HFF-Myc (cell line): ENCODE measurements around the gene EFTUD2.

Experiments
- DNase-seq: peaks from one replicate; pipeline ENCODE4 v3.0.0-alpha.2; 2011; ENCODE audit warnings: low read depth; ENCODE audit errors: extremely low read depth
- H3K4me3 ChIP-seq: replicated peaks from 2 replicates; pipeline ENCODE4 v1.5.1; 2011; ENCODE audit warnings: low read depth, mild to moderate bottlenecking, control low read depth, low read length
- TF ChIP-seq, protein P1 (sequence below): IDR thresholded peaks from 2 replicates; pipeline ENCODE4 v1.5.1; 2012; ENCODE audit warnings: mild to moderate bottlenecking, low read depth, low read length, control low read depth; ENCODE audit errors: missing control alignments

The EFTUD2 gene

DNA sequence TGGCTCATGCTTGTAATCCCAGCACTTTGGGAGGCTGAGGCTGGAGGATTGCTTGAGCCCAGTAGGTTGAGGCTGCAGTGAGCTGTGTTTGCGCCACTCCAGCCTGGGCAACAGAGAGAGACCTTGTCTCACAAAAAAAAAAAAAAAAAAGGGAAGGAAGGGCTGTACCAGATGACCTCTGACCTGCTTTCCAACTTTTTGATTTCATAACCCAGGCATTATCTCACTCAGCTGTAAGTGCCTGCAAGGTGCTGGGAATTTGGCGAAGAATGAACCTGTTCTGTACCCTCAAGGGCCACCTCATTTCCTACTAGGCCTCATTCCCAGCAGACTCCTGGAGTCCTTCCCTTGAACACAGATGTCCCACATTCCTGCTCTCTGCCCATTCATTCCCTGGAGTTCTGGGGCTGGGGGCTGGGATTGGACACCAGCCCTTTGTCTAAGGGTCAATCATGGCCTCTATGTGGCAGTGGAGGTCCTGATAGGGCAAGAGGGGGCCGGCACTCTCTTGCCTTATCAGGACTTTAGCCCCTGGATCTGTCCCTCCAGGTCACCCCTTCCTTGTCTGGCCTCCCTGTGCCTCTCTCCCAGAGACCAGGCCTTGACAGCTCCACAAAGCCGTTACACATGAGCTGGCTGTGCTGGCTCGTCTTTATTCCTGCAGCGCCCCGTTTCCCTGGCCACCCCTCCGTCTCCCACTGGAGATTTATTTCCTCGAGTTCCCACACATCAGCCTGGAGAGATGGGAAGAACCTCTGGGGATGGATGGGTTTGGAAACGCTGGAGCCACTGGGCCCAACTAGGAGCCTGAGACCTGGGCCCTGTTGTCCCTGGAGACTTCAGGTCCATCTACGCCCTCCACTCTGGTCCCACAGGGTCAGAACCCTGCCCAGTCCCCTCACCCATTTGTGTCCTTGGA lies 16.9 kb upstream of the EFTUD2 start:
- DNase-seq: no peak
- H3K4me3 ChIP-seq: no peak overlapping the region
- TF ChIP-seq, protein P1, sequence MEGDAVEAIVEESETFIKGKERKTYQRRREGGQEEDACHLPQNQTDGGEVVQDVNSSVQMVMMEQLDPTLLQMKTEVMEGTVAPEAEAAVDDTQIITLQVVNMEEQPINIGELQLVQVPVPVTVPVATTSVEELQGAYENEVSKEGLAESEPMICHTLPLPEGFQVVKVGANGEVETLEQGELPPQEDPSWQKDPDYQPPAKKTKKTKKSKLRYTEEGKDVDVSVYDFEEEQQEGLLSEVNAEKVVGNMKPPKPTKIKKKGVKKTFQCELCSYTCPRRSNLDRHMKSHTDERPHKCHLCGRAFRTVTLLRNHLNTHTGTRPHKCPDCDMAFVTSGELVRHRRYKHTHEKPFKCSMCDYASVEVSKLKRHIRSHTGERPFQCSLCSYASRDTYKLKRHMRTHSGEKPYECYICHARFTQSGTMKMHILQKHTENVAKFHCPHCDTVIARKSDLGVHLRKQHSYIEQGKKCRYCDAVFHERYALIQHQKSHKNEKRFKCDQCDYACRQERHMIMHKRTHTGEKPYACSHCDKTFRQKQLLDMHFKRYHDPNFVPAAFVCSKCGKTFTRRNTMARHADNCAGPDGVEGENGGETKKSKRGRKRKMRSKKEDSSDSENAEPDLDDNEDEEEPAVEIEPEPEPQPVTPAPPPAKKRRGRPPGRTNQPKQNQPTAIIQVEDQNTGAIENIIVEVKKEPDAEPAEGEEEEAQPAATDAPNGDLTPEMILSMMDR: no peak

DNA sequence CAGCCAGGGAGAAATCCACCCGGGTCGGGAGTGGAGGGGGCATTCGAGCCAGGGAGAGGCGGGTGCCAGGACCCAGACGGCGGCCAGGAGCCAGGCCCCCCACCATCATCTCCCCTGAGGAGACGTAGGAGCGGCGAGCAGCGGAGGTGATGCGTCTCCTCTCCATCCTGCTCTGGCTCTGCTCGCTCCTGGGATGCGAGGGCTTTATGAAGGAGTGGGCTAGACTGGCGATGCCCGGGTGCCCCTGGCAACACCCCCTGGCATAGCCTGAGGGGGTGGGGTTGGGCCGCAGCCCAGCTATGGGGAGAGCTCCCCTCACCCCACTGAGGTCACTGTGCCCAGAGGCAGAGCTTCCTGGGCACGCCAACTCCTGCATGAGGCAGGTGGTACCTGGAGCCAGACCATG lies 16.1 kb upstream of the EFTUD2 start, which contains the start of gene GFAP:
Gene GFAP (minus strand): TSS at position 180 of the 406 bp plus-strand sequence. CDS start 14 bp downstream, at position 166.
- TF ChIP-seq, protein P1: no peak
- no peak for DNase-seq
- no peak within 1 kb of the TSS for H3K4me3 ChIP-seq

- TF ChIP-seq, protein P1: no peak
- no peak for DNase-seq
- H3K4me3 ChIP-seq: no peak overlapping the region
Observed at GRCh38 chr17:44914698-44915271, 15.5 kb upstream of the EFTUD2 start.

- TF ChIP-seq, protein P1: no peak
- no peak for DNase-seq
- H3K4me3 ChIP-seq: no peak overlapping the region
Observed at GRCh38 chr17:44914148-44914547, 14.9 kb upstream of the EFTUD2 start.

DNA sequence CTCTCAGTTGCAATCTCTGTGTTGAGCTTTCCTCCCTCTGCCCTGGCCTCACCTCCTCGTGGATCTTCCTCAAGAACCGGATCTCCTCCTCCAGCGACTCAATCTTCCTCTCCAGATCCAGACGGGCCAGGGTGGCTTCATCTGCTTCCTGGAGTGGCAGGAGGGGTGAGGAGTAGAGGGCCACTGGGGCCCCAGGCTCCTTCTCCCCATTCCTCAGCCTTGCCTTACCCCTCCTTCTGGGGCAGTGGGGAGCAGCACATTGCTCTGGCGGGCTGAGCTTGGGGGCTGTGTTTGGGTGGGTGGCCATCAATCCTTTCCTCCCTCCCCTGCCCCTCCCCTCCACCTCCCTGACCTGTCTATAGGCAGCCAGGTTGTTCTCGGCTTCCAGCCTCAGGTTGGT lies 14.4 kb upstream of the EFTUD2 start:
- TF ChIP-seq, protein P1: no peak
- DNase-seq: no peak
- H3K4me3 ChIP-seq: no peak overlapping the region

DNA sequence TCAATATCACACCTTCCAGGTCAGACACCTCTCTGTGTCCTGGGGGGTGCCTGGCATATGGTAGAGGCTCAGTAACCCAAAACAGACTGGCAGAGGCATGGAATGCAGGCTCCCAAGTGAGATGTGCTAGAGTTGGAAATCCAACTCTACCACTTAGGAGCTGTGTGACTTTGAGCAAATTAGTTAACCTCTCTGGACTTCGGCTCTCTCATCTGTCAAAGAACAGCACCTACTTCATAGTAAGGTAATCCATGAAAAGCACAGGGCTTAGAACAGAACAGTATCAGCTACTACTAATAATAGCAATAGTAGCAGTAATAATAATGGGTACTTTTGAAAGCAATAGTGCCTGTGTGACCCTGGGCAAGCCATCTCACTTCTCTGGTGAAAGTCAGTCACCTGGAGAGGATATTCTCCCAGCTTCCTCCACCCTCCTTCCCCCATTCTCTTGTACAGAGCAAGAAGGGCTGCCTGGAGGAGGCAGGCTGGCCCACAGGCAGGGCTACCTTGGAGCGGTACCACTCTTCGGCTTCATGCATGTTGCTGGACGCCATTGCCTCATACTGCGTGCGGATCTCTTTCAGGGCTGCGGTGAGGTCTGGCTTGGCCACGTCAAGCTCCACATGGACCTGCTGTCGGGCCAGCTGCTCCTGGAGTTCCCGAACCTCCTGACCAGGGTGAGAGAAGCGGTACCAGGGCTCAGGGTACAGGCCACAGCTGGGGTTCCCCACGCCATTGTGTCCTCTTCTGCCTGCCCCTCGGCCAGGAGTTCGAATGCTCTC lies 13.7 kb upstream of the EFTUD2 start:
- DNase-seq: no peak
- TF ChIP-seq, protein P1: no peak
- H3K4me3 ChIP-seq: no peak overlapping the region
